Measurements from ENCODE around the gene OR2L8. TPM values are rescaled to one million over a fixed set of nuclear protein-coding genes. Genes with fewer than 3 reads are reported as not detected.
A peak's percentile ranks its signal among the peaks of the same experiment; 100 is the strongest.

Gene OR2L8, protein sequence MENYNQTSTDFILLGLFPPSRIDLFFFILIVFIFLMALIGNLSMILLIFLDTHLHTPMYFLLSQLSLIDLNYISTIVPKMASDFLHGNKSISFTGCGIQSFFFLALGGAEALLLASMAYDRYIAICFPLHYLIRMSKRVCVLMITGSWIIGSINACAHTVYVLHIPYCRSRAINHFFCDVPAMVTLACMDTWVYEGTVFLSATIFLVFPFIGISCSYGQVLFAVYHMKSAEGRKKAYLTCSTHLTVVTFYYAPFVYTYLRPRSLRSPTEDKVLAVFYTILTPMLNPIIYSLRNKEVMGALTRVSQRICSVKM
- total RNA-seq (under 1 TPM; 0.50 to 0.62 TPM), total RNA-seq (0 to 0.08 reads per million in 2 donors)

DNA sequence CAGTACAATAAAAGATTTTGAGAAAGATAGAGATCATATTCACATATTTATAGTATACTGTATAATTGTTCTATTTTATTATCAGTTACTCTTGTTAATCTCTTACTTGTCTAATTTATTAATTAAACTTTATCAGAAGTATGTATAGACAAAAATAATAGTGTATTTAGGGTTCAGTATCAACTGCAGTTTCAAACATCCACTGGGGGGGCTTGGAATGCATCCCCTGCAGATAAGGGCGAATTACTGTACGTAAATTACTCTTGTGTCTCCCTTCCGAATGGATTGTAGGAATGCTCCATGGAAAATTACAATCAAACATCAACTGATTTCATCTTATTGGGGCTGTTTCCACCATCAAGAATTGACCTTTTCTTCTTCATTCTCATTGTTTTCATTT lies at the start of gene OR2L8:
Gene OR2L8, plus strand, starts transcription at position 301 of the 400 bp plus-strand sequence. Its CDS starts 0 bp downstream, at position 301.
- DNase-seq (no peak), ATAC-seq (no peak)

DNA sequence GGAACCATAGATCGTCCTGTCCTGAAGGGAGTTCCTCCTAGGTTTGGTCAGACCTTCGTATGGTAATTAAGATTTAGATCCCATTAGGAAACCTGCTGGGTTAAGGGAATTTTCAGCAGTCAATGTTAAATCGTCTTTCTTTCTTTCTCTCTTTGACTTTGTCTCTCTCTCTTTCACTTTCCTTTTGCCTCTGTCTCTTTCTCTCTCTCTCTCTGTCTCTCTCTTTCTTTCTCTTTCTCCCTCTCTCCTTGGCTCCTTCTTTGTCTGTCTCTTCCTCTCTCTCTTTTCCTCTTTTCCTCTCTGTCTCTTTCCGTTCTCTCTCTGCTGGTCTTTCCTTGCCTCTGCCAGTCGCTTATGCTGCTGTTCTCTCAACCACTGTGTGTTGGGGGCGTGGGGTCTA lies 44.5 kb upstream of the OR2L8 start:
- Mint-ChIP-seq H3K27me3 (no peaks in the 10 kb centered on the region), H3K27ac (no peak overlapping the region), H3K4me3 (no peak overlapping the region), H3K36me3 (ENCODE audit: low read depth) (no peaks in the 10 kb centered on the region), H3K4me1 (peaks cover 8% of the 10 kb centered on the region)
- no peak for DNase-seq
- no peaks in the 10 kb centered on the region for H3K9me3 ChIP-seq (ENCODE audit: control insufficient read depth, low read length, poor library complexity, severe bottlenecking)
- ATAC-seq = no peak

More for the DNA sequence above, at the start of gene OR2L8:
- peaks cover 6% of the 10 kb centered on the region for H3K27me3 Mint-ChIP-seq
- H3K36me3 Mint-ChIP-seq (ENCODE audit: low read depth) = no peaks in the 10 kb centered on the region
- no peak within 1 kb of the TSS for H3K27ac Mint-ChIP-seq
- H3K4me3 Mint-ChIP-seq = no peak within 1 kb of the TSS
- no peaks in the 10 kb centered on the region for H3K9me3 ChIP-seq (ENCODE audit: control insufficient read depth, low read length, poor library complexity, severe bottlenecking)
- no peaks in the 10 kb centered on the region for H3K4me1 Mint-ChIP-seq

DNA sequence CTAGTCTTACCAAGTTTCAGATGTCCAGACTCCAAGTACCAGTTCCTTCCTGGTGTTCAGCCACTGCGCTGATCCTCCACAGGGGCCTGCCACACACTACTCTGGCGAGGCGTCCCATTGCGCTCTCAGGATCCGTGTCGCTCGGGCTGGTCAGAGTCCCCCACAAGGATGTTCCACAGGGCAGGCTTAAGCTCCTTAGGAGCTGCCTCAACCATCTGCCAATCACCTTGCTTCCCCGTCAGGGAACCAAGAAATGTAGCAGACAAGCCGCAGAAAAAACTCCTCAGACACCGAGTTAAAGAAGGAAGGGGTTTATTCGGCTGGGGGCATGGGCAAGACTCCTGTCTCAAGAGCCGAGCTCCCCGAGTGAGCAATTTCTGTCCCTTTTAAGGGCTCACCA lies 43.5 kb upstream of the OR2L8 start:
- Mint-ChIP-seq H3K36me3 (ENCODE audit: low read depth) (no peaks in the 10 kb centered on the region), H3K4me1 (peaks cover 8% of the 10 kb centered on the region), H3K27ac (no peak overlapping the region), H3K27me3 (no peaks in the 10 kb centered on the region), H3K4me3 (no peak overlapping the region)
- DNase-seq (no peak), ATAC-seq (no peak)
- H3K9me3 ChIP-seq (ENCODE audit: control insufficient read depth, low read length, poor library complexity, severe bottlenecking) = no peaks in the 10 kb centered on the region

DNA sequence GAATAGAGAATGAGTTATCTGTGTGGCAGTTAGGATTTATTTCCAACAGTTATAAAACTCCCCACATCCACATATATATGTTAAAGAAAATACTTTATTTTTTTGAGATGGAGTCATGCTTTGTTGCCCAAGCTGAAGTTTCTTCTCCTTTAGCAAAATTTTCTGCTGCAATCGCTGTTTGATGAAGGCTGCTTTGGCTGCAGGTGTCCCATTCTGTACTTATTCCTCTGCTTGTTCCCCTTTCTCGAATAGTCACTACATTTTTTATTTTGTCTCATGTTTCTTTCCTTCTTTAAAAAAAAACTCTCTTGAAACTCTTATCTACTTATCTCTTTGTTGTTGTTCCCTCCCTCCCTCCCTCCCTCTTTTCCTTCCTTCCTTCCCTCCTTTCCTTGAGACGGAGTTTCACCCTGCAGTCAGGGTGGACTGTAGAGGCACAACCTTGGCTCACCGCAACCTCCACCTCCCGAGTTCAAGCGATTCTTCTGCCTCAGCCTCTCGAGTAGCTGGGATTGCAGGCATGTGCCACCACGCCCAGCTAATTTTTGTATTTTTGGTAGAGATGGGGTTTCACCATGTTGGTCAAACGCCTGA lies 42.7 kb upstream of the OR2L8 start:
- no peaks in the 10 kb centered on the region for H3K27me3 Mint-ChIP-seq
- peaks cover 8% of the 10 kb centered on the region for H3K4me1 Mint-ChIP-seq
- H3K4me3 Mint-ChIP-seq = peak overlapping the region; percentile 90
- H3K9me3 ChIP-seq (ENCODE audit: control insufficient read depth, low read length, poor library complexity, severe bottlenecking) = no peaks in the 10 kb centered on the region
- H3K36me3 Mint-ChIP-seq (ENCODE audit: low read depth) = no peaks in the 10 kb centered on the region
- ATAC-seq (peak; percentile 25), DNase-seq (no peak)
- peak overlapping the region; percentile 92 for H3K27ac Mint-ChIP-seq

DNA sequence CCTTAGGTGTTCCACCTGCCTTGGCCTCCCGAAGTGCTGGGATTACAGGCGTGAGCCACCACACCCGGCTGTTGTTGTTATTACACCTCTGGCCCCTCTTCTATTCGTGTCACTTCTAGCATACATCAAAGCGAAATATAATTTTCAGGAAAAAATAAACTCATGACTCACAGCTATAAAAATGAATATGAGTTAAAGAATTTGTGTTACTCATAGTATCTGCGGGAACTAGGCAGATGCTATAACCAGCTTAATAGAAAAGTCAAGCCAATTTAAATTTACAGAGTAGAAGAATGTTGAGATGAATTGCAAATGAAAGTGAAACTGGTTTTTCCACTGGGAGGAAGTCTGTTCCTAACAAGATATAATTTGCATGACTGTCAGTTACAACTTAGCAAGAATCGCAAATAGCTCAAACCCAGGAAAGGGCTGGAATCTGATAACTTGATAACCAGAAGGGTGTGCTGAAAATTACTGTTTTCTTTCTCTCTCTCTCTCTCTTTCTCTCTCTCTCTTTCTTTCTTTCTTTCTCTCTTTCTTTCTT lies 42.1 kb upstream of the OR2L8 start:
- no peaks in the 10 kb centered on the region for H3K9me3 ChIP-seq (ENCODE audit: control insufficient read depth, low read length, poor library complexity, severe bottlenecking)
- DNase-seq (no peak), ATAC-seq (peak; percentile 50)
- peaks cover 8% of the 10 kb centered on the region for H3K4me1 Mint-ChIP-seq
- H3K4me3 Mint-ChIP-seq = peak overlapping the region; percentile 90
- H3K27me3 Mint-ChIP-seq = no peaks in the 10 kb centered on the region
- H3K27ac Mint-ChIP-seq = peak overlapping the region; percentile 92
- no peaks in the 10 kb centered on the region for H3K36me3 Mint-ChIP-seq (ENCODE audit: low read depth)

DNA sequence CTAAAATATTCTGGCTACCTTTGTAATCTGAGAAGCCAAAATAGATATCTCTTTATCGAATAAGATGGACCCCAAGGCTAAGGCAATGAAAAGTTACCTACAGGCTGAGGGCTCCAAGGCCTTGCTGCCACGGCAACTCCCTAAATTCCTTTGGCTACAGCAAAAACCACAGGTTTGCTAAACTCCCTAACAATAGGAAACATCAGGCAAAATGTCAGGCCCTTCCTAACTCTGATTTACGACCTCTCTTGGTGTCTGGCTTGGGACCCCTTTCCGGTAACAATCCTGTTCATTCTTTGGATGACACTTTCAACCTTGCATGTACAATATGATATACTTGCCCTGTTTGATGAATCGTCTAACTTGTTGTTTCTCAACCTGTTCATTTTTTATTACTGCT lies 39.9 kb upstream of the OR2L8 start:
- peaks cover 8% of the 10 kb centered on the region for H3K4me1 Mint-ChIP-seq
- H3K36me3 Mint-ChIP-seq (ENCODE audit: low read depth) = no peaks in the 10 kb centered on the region
- H3K9me3 ChIP-seq (ENCODE audit: control insufficient read depth, low read length, poor library complexity, severe bottlenecking) = no peaks in the 10 kb centered on the region
- no peak overlapping the region for H3K4me3 Mint-ChIP-seq
- no peaks in the 10 kb centered on the region for H3K27me3 Mint-ChIP-seq
- ATAC-seq = no peak
- no peak for DNase-seq
- H3K27ac Mint-ChIP-seq = no peak overlapping the region

DNA sequence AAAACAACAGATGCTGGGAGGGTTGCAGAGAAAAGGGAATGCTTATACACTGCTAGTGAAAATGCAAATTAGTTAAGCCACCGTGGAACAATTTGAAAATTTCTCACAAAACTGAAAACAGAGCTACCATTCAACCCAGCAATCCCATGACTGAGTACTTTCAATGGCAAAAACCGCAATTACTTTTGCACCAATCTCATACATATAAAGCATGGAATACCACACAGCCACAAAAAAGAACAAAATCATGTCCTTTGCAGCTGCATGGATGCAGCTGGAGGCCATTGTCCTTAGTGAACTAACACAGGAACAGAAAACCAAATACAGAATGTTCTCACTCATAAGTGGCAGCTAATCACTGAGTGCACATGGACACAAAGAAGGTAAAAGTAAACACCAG lies 34.9 kb upstream of the OR2L8 start:
- no peaks in the 10 kb centered on the region for H3K9me3 ChIP-seq (ENCODE audit: control insufficient read depth, low read length, poor library complexity, severe bottlenecking)
- H3K4me3 Mint-ChIP-seq = no peak overlapping the region
- no peaks in the 10 kb centered on the region for H3K36me3 Mint-ChIP-seq (ENCODE audit: low read depth)
- DNase-seq (no peak), ATAC-seq (no peak)
- H3K27me3 Mint-ChIP-seq = peaks cover 24% of the 10 kb centered on the region
- H3K4me1 Mint-ChIP-seq = no peaks in the 10 kb centered on the region
- H3K27ac Mint-ChIP-seq = no peak overlapping the region

DNA sequence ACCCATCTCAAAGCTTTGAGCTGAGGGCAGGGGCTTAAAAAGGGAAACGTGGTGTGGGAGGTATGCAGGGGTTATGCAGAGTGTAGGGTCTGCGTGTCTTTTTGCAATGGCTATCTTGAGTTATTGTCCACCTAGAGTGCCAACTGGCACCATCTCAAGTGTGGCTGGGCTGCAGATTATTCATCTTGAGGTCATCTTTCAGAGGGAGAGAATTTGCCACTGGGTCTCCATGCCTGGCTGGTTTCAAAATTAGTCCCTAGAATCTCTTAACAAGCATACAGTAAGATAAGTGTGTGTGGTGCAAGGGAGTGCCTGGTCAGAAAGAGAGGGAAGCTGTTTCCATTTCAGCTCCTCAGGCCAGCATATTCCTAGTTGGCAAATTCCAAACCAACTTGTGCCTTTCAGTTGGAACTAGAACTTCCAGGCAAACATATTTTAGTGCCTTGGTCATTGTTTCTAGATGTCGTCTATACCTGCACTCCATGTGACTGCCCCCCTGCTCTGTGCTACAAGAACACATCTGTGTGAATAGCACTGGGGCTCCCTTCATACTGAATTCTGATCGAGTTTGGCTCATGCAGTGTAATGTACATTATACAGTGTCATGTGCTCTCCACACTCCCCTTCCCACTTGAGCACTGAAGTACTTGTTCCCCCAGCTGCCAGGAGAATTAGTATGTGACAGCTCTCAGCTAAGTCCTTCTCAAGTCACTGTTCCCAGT lies 33.6 kb upstream of the OR2L8 start:
- H3K4me1 Mint-ChIP-seq = no peaks in the 10 kb centered on the region
- DNase-seq (no peak), ATAC-seq (no peak)
- H3K36me3 Mint-ChIP-seq (ENCODE audit: low read depth) = no peaks in the 10 kb centered on the region
- H3K27ac Mint-ChIP-seq = peak overlapping the region; percentile 56
- no peaks in the 10 kb centered on the region for H3K9me3 ChIP-seq (ENCODE audit: control insufficient read depth, low read length, poor library complexity, severe bottlenecking)
- H3K4me3 Mint-ChIP-seq = no peak overlapping the region
- H3K27me3 Mint-ChIP-seq = peaks cover 24% of the 10 kb centered on the region

DNA sequence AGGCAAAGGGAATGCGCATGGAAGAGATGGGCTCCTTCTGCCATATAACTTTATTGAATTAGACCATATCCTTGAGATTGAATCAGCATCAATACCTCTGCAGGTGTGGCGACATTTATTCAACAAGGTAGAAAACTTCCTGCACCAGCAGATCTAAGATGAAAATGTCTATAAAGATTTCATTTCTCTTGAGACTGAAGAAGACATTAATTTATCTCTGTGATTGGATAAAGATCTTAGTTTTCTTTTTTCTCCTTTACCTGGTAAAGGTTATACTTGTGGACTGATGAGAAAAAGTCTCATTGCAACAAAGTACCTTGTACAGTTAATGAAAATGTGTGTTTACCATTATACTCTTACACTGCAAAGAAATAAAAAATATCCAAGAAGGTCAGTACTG lies 28.7 kb upstream of the OR2L8 start, which contains the start of gene OR2T8:
Gene OR2T8, plus strand, starts transcription at position 301 of the 400 bp plus-strand sequence. CDS start 766 bp downstream, outside the sequence.
- Mint-ChIP-seq H3K36me3 (ENCODE audit: low read depth) (peaks cover 3% of the 10 kb centered on the region), H3K4me1 (no peaks in the 10 kb centered on the region), H3K27me3 (peaks cover 23% of the 10 kb centered on the region), H3K27ac (no peak within 1 kb of the TSS), H3K4me3 (no peak within 1 kb of the TSS)
- ATAC-seq (no peak), DNase-seq (no peak)
- no peaks in the 10 kb centered on the region for H3K9me3 ChIP-seq (ENCODE audit: control insufficient read depth, low read length, poor library complexity, severe bottlenecking)

DNA sequence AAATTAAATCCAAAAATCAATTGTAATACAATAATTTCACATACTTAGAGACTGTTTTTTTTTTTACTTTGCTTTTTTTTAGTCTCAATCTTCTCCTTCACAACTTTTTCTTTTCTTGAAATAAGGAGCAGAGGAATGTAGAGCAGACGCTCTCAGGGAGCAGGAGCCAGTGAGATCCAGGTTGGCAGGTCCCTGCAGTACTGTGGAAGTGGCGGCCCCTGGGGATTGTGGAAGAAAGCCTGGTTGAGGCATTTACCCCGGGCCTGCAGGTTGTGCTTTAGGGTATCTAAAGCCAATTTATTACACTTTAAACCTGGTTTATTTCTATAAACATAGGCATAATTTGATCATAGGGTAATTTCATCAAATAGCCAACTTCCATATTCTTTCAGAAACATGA lies 24.7 kb upstream of the OR2L8 start:
- ATAC-seq (no peak), DNase-seq (no peak)
- Mint-ChIP-seq H3K4me3 (no peak overlapping the region), H3K36me3 (ENCODE audit: low read depth) (peaks cover 3% of the 10 kb centered on the region), H3K27ac (no peak overlapping the region), H3K27me3 (peaks cover 12% of the 10 kb centered on the region), H3K4me1 (no peaks in the 10 kb centered on the region)
- no peaks in the 10 kb centered on the region for H3K9me3 ChIP-seq (ENCODE audit: control insufficient read depth, low read length, poor library complexity, severe bottlenecking)

DNA sequence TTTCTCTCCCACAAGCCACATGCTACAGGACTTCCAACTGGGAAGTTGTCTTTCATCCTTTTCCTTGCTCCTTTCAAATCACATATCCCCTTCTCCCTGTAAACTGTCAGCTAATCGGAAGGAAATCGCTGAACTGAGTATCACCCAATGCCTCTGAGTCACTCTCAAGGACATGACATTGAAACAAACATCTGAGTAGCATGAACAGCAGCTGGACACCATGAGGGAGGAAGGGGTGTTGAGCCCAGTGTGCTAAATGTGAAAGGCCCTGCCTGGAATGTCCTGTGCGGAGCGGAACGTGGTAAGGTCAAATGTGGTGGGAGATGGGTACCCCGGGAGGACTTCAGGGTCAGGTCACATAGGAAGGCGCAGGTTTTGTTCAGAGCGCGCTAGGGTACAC lies 23.8 kb upstream of the OR2L8 start, which contains the start of gene OR2AJ1:
Gene OR2AJ1, plus strand, starts transcription at position 22 of the 400 bp plus-strand sequence. CDS start 8,880 bp downstream, outside the sequence.
- H3K36me3 Mint-ChIP-seq (ENCODE audit: low read depth) = peaks cover 3% of the 10 kb centered on the region
- no peak within 1 kb of the TSS for H3K4me3 Mint-ChIP-seq
- DNase-seq = no peak
- no peak for ATAC-seq
- H3K27ac Mint-ChIP-seq = no peak within 1 kb of the TSS
- no peaks in the 10 kb centered on the region for H3K9me3 ChIP-seq (ENCODE audit: control insufficient read depth, low read length, poor library complexity, severe bottlenecking)
- H3K4me1 Mint-ChIP-seq = no peaks in the 10 kb centered on the region
- peaks cover 12% of the 10 kb centered on the region for H3K27me3 Mint-ChIP-seq

DNA sequence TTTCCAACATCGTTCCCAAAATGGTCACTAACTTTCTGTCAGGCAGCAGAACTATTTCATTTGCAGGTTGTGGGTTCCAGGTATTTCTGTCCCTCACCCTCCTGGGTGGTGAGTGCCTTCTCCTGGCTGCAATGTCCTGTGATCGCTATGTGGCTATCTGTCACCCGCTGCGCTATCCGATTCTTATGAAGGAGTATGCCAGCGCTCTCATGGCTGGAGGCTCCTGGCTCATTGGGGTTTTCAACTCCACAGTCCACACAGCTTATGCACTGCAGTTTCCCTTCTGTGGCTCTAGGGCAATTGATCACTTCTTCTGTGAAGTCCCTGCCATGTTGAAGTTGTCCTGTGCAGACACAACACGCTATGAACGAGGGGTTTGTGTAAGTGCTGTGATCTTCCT lies 14.7 kb upstream of the OR2L8 start:
- ATAC-seq (no peak), DNase-seq (no peak)
- H3K4me3 Mint-ChIP-seq = no peak overlapping the region
- peak overlapping the region; percentile 3 for H3K27ac Mint-ChIP-seq
- H3K36me3 Mint-ChIP-seq (ENCODE audit: low read depth) = no peaks in the 10 kb centered on the region
- no peaks in the 10 kb centered on the region for H3K4me1 Mint-ChIP-seq
- no peaks in the 10 kb centered on the region for H3K9me3 ChIP-seq (ENCODE audit: control insufficient read depth, low read length, poor library complexity, severe bottlenecking)
- H3K27me3 Mint-ChIP-seq = no peaks in the 10 kb centered on the region

DNA sequence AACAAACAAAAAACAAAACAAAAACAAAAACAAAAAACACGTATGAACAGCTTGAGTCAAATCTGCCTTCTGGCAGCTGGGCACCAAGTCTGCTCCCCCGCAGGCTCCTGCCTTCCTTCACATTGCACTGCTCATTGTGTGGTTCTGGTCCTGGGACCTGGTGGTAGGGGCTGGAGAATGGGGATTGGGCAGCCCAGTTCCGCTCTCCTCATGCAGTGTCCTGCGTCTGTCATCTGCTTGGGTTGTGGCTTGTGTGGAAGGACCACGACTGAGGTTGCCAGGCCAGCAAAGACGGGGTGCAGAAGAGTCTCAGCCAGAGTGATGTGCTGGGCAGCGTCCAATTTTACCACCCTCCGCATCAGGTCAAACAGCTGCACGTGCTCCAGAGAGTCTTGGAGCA lies 12.9 kb upstream of the OR2L8 start:
- no peaks in the 10 kb centered on the region for H3K36me3 Mint-ChIP-seq (ENCODE audit: low read depth)
- H3K4me3 Mint-ChIP-seq = no peak overlapping the region
- no peaks in the 10 kb centered on the region for H3K4me1 Mint-ChIP-seq
- no peak overlapping the region for H3K27ac Mint-ChIP-seq
- no peaks in the 10 kb centered on the region for H3K27me3 Mint-ChIP-seq
- DNase-seq (no peak), ATAC-seq (no peak)
- no peaks in the 10 kb centered on the region for H3K9me3 ChIP-seq (ENCODE audit: control insufficient read depth, low read length, poor library complexity, severe bottlenecking)

Measured in T-helper 17 cell (primary cell).